GM23338 (cell line): ENCODE measurements around the gene NID2. TPM values are rescaled to one million over a fixed set of nuclear protein-coding genes. Genes with fewer than 3 reads are reported as not detected.

ENCODE experiments used
- ATAC-seq: fragments of 200-7000 bp; cut with Tn5 transposase; 3 replicates; pipeline ENCODE4 v1.9.1; 2020
- DNase-seq: peaks from one replicate; pipeline ENCODE4 v3.0.0-alpha.2; 2015; ENCODE audit warnings: low spot score
- H2AFZ ChIP-seq: fragments of 200-600 bp; sonication (generic); 2 replicates; pipeline ENCODE4 v1.8.0; 2016; ENCODE audit warnings: antibody characterized with exemption, mild to moderate bottlenecking, moderate library complexity
- H3F3A ChIP-seq: fragments of 200-600 bp; sonication (generic); replicated peaks from 2 replicates; pipeline ENCODE4 v1.8.0; 2017; ENCODE audit warnings: antibody characterized with exemption, mixed run types, low read depth
- H3K27ac ChIP-seq: fragments of 200-600 bp; sonication (generic); 2 replicates; pipeline ENCODE4 v1.6.1; 2016; ENCODE audit warnings: low read depth
- H3K27me3 ChIP-seq: fragments of 200-600 bp; sonication (generic); 2 replicates; pipeline ENCODE4 v1.8.0; 2016; ENCODE audit warnings: mild to moderate bottlenecking, mixed run types, moderate library complexity; ENCODE audit not compliant: insufficient read depth
- H3K36me3 ChIP-seq: fragments of 200-600 bp; sonication (generic); 2 replicates; pipeline ENCODE4 v1.8.0; 2016; ENCODE audit warnings: mild to moderate bottlenecking; ENCODE audit not compliant: insufficient read depth
- H3K4me1 ChIP-seq: fragments of 200-600 bp; sonication (generic); 2 replicates; pipeline ENCODE4 v1.8.0; 2016; ENCODE audit warnings: mild to moderate bottlenecking, moderate library complexity; ENCODE audit not compliant: insufficient read depth
- H3K4me2 ChIP-seq: fragments of 200-600 bp; sonication (generic); 2 replicates; pipeline ENCODE4 v1.7.1; 2017; ENCODE audit warnings: mixed run types
- H3K4me3 ChIP-seq: fragments of 200-600 bp; sonication (generic); 2 replicates; pipeline ENCODE4 v1.6.1; 2016; ENCODE audit warnings: mixed run types
- H3K79me2 ChIP-seq: fragments of 200-600 bp; sonication (generic); replicated peaks from 2 replicates; pipeline ENCODE4 v1.8.0; 2017; ENCODE audit warnings: mild to moderate bottlenecking; ENCODE audit not compliant: insufficient read depth
- H3K9me2 ChIP-seq: fragments of 200-600 bp; sonication (generic); 2 replicates; pipeline ENCODE4 v1.8.0; 2017; ENCODE audit not compliant: insufficient read depth
- H4K20me1 ChIP-seq: fragments of 200-600 bp; sonication (generic); replicated peaks from 2 replicates; pipeline ENCODE4 v1.8.0; 2017; ENCODE audit warnings: mild to moderate bottlenecking; ENCODE audit not compliant: insufficient read depth
- H3K27ac Mint-ChIP-seq: 2 replicates; pipeline ENCODE4 v1.8.0; 2020; ENCODE audit warnings: inconsistent platforms, mild to moderate bottlenecking, moderate library complexity, mixed read lengths
- H3K27me3 Mint-ChIP-seq: 3 replicates; pipeline ENCODE4 v1.8.0; 2022; ENCODE audit warnings: low read depth, mild to moderate bottlenecking, moderate library complexity, mixed read lengths, inconsistent platforms; ENCODE audit not compliant: insufficient read depth, poor library complexity
- H3K36me3 Mint-ChIP-seq: 3 replicates; pipeline ENCODE4 v1.8.0; 2021; ENCODE audit warnings: low read depth, mild to moderate bottlenecking, inconsistent platforms, moderate library complexity, mixed read lengths
- H3K4me1 Mint-ChIP-seq: 3 replicates; pipeline ENCODE4 v1.8.0; 2020; ENCODE audit warnings: mild to moderate bottlenecking, inconsistent platforms, mixed read lengths
- H3K4me3 Mint-ChIP-seq: 3 replicates; pipeline ENCODE4 v1.8.0; 2021; ENCODE audit warnings: moderate library complexity, mild to moderate bottlenecking, inconsistent platforms, mixed read lengths
- H3K9me3 Mint-ChIP-seq: 3 replicates; pipeline ENCODE4 v1.8.0; 2020; ENCODE audit warnings: moderate library complexity, mild to moderate bottlenecking, inconsistent platforms, mixed read lengths
- CREB1 ChIP-seq: fragments of 250-450 bp; sonication (Bioruptor Pico); IDR thresholded peaks from 2 replicates; pipeline ENCODE4 v1.5.0; 2020; ENCODE audit warnings: low read depth, mild to moderate bottlenecking, moderate library complexity
- CTCF ChIP-seq, 2 experiments: fragments of 200-600 bp in 1 of 2; sonication (generic) in 1 of 2; conservative IDR thresholded peaks; 2 replicates each; pipeline versions ENCODE4 v1.5.1 to v1.6.1; 2016 to 2017; ENCODE audit warnings: antibody characterized with exemption in 2 of 2, low read depth in 2 of 2, mild to moderate bottlenecking in 2 of 2, moderate library complexity in 1 of 2
- ETS1 ChIP-seq: IDR thresholded peaks from 2 replicates; pipeline ENCODE4 v1.6.1; 2016; ENCODE audit warnings: antibody characterized with exemption
- JUNB ChIP-seq: IDR thresholded peaks from one replicate; pipeline ENCODE4 v1.6.1; 2016; ENCODE audit warnings: antibody characterized with exemption; ENCODE audit not compliant: unreplicated experiment
- STAT1 ChIP-seq: IDR thresholded peaks from one replicate; pipeline ENCODE4 v1.6.1; 2016; ENCODE audit warnings: antibody characterized with exemption; ENCODE audit not compliant: unreplicated experiment
- ZNF114 ChIP-seq: fragments of 250-450 bp; sonication (Bioruptor Pico); IDR thresholded peaks from 2 replicates; pipeline ENCODE4 v1.5.0; 2020; ENCODE audit warnings: mild to moderate bottlenecking, moderate library complexity
- ZNF462 ChIP-seq: fragments of 250-450 bp; sonication (Bioruptor Pico); IDR thresholded peaks from 2 replicates; pipeline ENCODE4 v1.5.0; 2020; ENCODE audit warnings: mild to moderate bottlenecking, moderate library complexity
- polyA plus RNA-seq: library from polyadenylated mRNA; unstranded; fragments of >200 nt; fragmentation: Nextera tagmentation; extraction: Ambion mirVana; gene quantifications from 2 replicates; pipeline ENCODE4 v1.2.1, GENCODE V29; 2016
- total RNA-seq: library from RNA; depleted of rRNA; stranded (reverse); fragments of >200 nt; shearing (Covaris generic); gene quantifications from 2 replicates; pipeline ENCODE4 v1.2.3, GENCODE V29; 2014

The NID2 gene
- total and polyA plus RNA-seq, 2 experiments from 2014 or later: 4.3 to 10.4 TPM

GRCh38 chr14:52012635-52013034 lies 56.2 kb downstream of the NID2 start (continued):
- no peak for TF ChIP-seq ZNF462 (CRISPR knock-in tag)
- TF ChIP-seq STAT1: no peak
- no peak for TF ChIP-seq JUNB
- TF ChIP-seq ETS1: no peak

- Histone ChIP-seq H2AFZ (no peak overlapping the region), H3K4me3 (no peak overlapping the region), H3K4me2 (no peak overlapping the region), H3K27me3 (no peaks in the 10 kb centered on the region), H4K20me1 (peaks cover 6% of the 10 kb centered on the region; the same call in 1 of the 2 replicates), H3K79me2 (no peaks in the 10 kb centered on the region), H3K36me3 (peaks cover 25% of the 10 kb centered on the region), H3K9me2 (0 out of 2 replicates have a peak, but pooled peaks cover 11% of the 10 kb centered on the region), H3K4me1 (peaks cover 30% of the 10 kb centered on the region), H3F3A (no peaks in the 10 kb centered on the region), H3K27ac (no peak overlapping the region)
- Mint-ChIP-seq H3K27ac (no peak overlapping the region), H3K4me3 (no peak overlapping the region), H3K9me3 (no peaks in the 10 kb centered on the region), H3K36me3 (peaks cover 43% of the 10 kb centered on the region), H3K27me3 (peaks cover 13% of the 10 kb centered on the region), H3K4me1 (peaks cover 27% of the 10 kb centered on the region)
- ATAC-seq (no peak), DNase-seq (no peak)
- TF ChIP-seq JUNB (no peak), ZNF462 (CRISPR knock-in tag) (no peak), CREB1 (CRISPR knock-in tag) (no peak), CTCF (conservative IDR thresholded peaks at IDR 0.05; ENCODE audit: low read depth in 2 of 2) (no peak), ZNF114 (CRISPR knock-in tag) (no peak)
These were observed 57.3 kb downstream of the NID2 start for GRCh38 chr14:52011523-52011922.
